BLaER1 (cell line): Measurements from ENCODE around the gene TRIM24.
"Not testable (repeated sequence)": the region's sequence is repeated elsewhere in the genome, so short reads cannot be mapped to it uniquely, and the experiment has no call there.

Experiments used
- H3K27ac ChIP-seq: shearing (Covaris generic); formaldehyde crosslinking; 2 replicates; pipeline ENCODE4 v1.8.1; 2022
- H3K27me3 ChIP-seq: shearing (Covaris generic); formaldehyde crosslinking; 2 replicates; pipeline ENCODE4 v1.8.1; 2022
- H3K36me3 ChIP-seq: shearing (Covaris generic); formaldehyde crosslinking; 2 replicates; pipeline ENCODE4 v1.8.1; 2022
- H3K4me1 ChIP-seq: shearing (Covaris generic); formaldehyde crosslinking; 2 replicates; pipeline ENCODE4 v1.8.1; 2022
- H3K4me2 ChIP-seq: shearing (Covaris generic); formaldehyde crosslinking; 2 replicates; pipeline ENCODE4 v1.8.1; 2022
- H3K4me3 ChIP-seq: shearing (Covaris generic); formaldehyde crosslinking; 2 replicates; pipeline ENCODE4 v1.8.1; 2022
- H3K9ac ChIP-seq: shearing (Covaris generic); formaldehyde crosslinking; 2 replicates; pipeline ENCODE4 v1.8.1; 2022
- H3K9me3 ChIP-seq: shearing (Covaris generic); formaldehyde crosslinking; 2 replicates; pipeline ENCODE4 v1.8.1; 2022
- H4K20me1 ChIP-seq: shearing (Covaris generic); formaldehyde crosslinking; 2 replicates; pipeline ENCODE4 v1.8.1; 2022
- Cebpa-rat ChIP-seq: shearing (Covaris generic); IDR thresholded peaks from 2 replicates; pipeline ENCODE4 v1.8.1; 2022

The TRIM24 gene

GRCh38 chr7:138524259-138524658 is 64.2 kb downstream of the TRIM24 start:
- Histone ChIP-seq H3K27me3 (no peaks in the 10 kb centered on the region), H3K4me1 (no peaks in the 10 kb centered on the region), H3K27ac (no peak overlapping the region), H3K4me3 (no peak overlapping the region), H3K9ac (no peak overlapping the region), H3K36me3 (peaks cover 81% of the 10 kb centered on the region), H4K20me1 (no peaks in the 10 kb centered on the region), H3K4me2 (no peak overlapping the region), H3K9me3 (peaks cover 73% of the 10 kb centered on the region)
- TF ChIP-seq Cebpa-rat = no peak

- TF ChIP-seq Cebpa-rat = no peak
- peak overlapping the region; percentile 10; the same call in 1 of the 2 replicates for H3K4me3 ChIP-seq
- peaks cover 81% of the 10 kb centered on the region for H3K36me3 ChIP-seq
- H4K20me1 ChIP-seq = no peaks in the 10 kb centered on the region
- H3K27me3 ChIP-seq = no peaks in the 10 kb centered on the region
- peaks cover 73% of the 10 kb centered on the region for H3K9me3 ChIP-seq
- no peak overlapping the region for H3K27ac ChIP-seq
- no peaks in the 10 kb centered on the region for H3K4me1 ChIP-seq
- H3K4me2 ChIP-seq = no peak overlapping the region
- H3K9ac ChIP-seq = no peak overlapping the region
Measured at GRCh38 chr7:138525757-138526156, 65.7 kb downstream of the TRIM24 start.

GRCh38 chr7:138527746-138528223 is 67.7 kb downstream of the TRIM24 start:
- Histone ChIP-seq H3K4me1 (no peaks in the 10 kb centered on the region), H3K4me2 (no peak overlapping the region), H3K9ac (no peak overlapping the region), H4K20me1 (no peaks in the 10 kb centered on the region), H3K36me3 (peaks cover 74% of the 10 kb centered on the region), H3K9me3 (peaks cover 74% of the 10 kb centered on the region), H3K27ac (no peak overlapping the region), H3K27me3 (no peaks in the 10 kb centered on the region), H3K4me3 (peak overlapping the region; percentile 20)
- no peak for TF ChIP-seq Cebpa-rat

- H3K9me3 ChIP-seq = peaks cover 54% of the 10 kb centered on the region
- not testable (repeated sequence) for H3K27ac ChIP-seq, H3K4me1 ChIP-seq, H3K4me3 ChIP-seq, H3K27me3 ChIP-seq, H3K4me2 ChIP-seq, H4K20me1 ChIP-seq, H3K9ac ChIP-seq
- H3K36me3 ChIP-seq = peaks cover 76% of the 10 kb centered on the region
Measured at GRCh38 chr7:138536833-138537232, 76.8 kb downstream of the TRIM24 start.

- no peak overlapping the region for H3K27ac ChIP-seq
- no peak overlapping the region for H3K9ac ChIP-seq
- no peaks in the 10 kb centered on the region for H4K20me1 ChIP-seq
- H3K9me3 ChIP-seq = peaks cover 55% of the 10 kb centered on the region
- no peaks in the 10 kb centered on the region for H3K4me1 ChIP-seq
- H3K36me3 ChIP-seq = peaks cover 84% of the 10 kb centered on the region
- TF ChIP-seq Cebpa-rat = no peak
- H3K4me2 ChIP-seq = no peak overlapping the region
- no peak overlapping the region for H3K4me3 ChIP-seq
- no peaks in the 10 kb centered on the region for H3K27me3 ChIP-seq
Measured at GRCh38 chr7:138538518-138538917, 78.5 kb downstream of the TRIM24 start.

- Histone ChIP-seq H3K27ac (no peak overlapping the region), H3K4me3 (no peak overlapping the region), H3K4me1 (no peaks in the 10 kb centered on the region), H3K9ac (no peak overlapping the region), H3K27me3 (no peaks in the 10 kb centered on the region), H3K9me3 (peaks cover 60% of the 10 kb centered on the region), H3K36me3 (peaks cover 90% of the 10 kb centered on the region), H4K20me1 (no peaks in the 10 kb centered on the region), H3K4me2 (no peak overlapping the region)
- no peak for TF ChIP-seq Cebpa-rat
Measured at GRCh38 chr7:138538997-138539644, 79.1 kb downstream of the TRIM24 start.

- H3K27ac ChIP-seq = no peak overlapping the region
- H3K4me2 ChIP-seq = no peak overlapping the region
- H3K9me3 ChIP-seq = peaks cover 56% of the 10 kb centered on the region
- H4K20me1 ChIP-seq = no peaks in the 10 kb centered on the region
- no peaks in the 10 kb centered on the region for H3K27me3 ChIP-seq
- no peaks in the 10 kb centered on the region for H3K4me1 ChIP-seq
- no peak for TF ChIP-seq Cebpa-rat
- H3K9ac ChIP-seq = no peak overlapping the region
- H3K36me3 ChIP-seq = peaks cover 96% of the 10 kb centered on the region
- no peak overlapping the region for H3K4me3 ChIP-seq
Measured at GRCh38 chr7:138542183-138542582, 82.1 kb downstream of the TRIM24 start.

- H3K4me2 ChIP-seq = no peak overlapping the region
- no peaks in the 10 kb centered on the region for H3K27me3 ChIP-seq
- peaks cover 60% of the 10 kb centered on the region for H3K9me3 ChIP-seq
- no peaks in the 10 kb centered on the region for H4K20me1 ChIP-seq
- H3K4me3 ChIP-seq = no peak overlapping the region
- TF ChIP-seq Cebpa-rat = no peak
- H3K36me3 ChIP-seq = peaks cover 93% of the 10 kb centered on the region
- H3K27ac ChIP-seq = no peak overlapping the region
- H3K4me1 ChIP-seq = no peaks in the 10 kb centered on the region
- H3K9ac ChIP-seq = no peak overlapping the region
Measured at GRCh38 chr7:138543739-138544138, 83.7 kb downstream of the TRIM24 start.

GRCh38 chr7:138545123-138545522 is 85.1 kb downstream of the TRIM24 start:
- Histone ChIP-seq H3K27ac (no peak overlapping the region), H3K4me2 (no peak overlapping the region), H3K4me3 (no peak overlapping the region), H4K20me1 (no peaks in the 10 kb centered on the region), H3K4me1 (no peaks in the 10 kb centered on the region), H3K9me3 (peaks cover 59% of the 10 kb centered on the region), H3K36me3 (peaks cover 93% of the 10 kb centered on the region), H3K9ac (no peak overlapping the region), H3K27me3 (no peaks in the 10 kb centered on the region)
- TF ChIP-seq Cebpa-rat = no peak

- H3K27ac ChIP-seq = no peak overlapping the region
- peaks cover 93% of the 10 kb centered on the region for H3K36me3 ChIP-seq
- no peaks in the 10 kb centered on the region for H3K4me1 ChIP-seq
- no peaks in the 10 kb centered on the region for H3K27me3 ChIP-seq
- no peak for TF ChIP-seq Cebpa-rat
- no peak overlapping the region for H3K4me3 ChIP-seq
- no peak overlapping the region for H3K4me2 ChIP-seq
- H3K9ac ChIP-seq = no peak overlapping the region
- no peaks in the 10 kb centered on the region for H4K20me1 ChIP-seq
- H3K9me3 ChIP-seq = peaks cover 51% of the 10 kb centered on the region
Measured at GRCh38 chr7:138546064-138546619, 86.1 kb downstream of the TRIM24 start.

- peaks cover 93% of the 10 kb centered on the region for H3K36me3 ChIP-seq
- H3K9me3 ChIP-seq = peaks cover 48% of the 10 kb centered on the region
Measured at GRCh38 chr7:138546829-138547228, 86.8 kb downstream of the TRIM24 start.

More at GRCh38 chr7:138546829-138547228, 86.8 kb downstream of the TRIM24 start:
- H3K27ac ChIP-seq = no peak overlapping the region
- no peak overlapping the region for H3K4me2 ChIP-seq
- H3K4me3 ChIP-seq = no peak overlapping the region
- no peaks in the 10 kb centered on the region for H3K4me1 ChIP-seq
- no peak for TF ChIP-seq Cebpa-rat
- no peak overlapping the region for H3K9ac ChIP-seq
- H4K20me1 ChIP-seq = no peaks in the 10 kb centered on the region
- H3K27me3 ChIP-seq = no peaks in the 10 kb centered on the region
